HepG2 (cell line): ENCODE data around the gene CENPK. TPM values are rescaled to one million over a fixed set of nuclear protein-coding genes. Genes with fewer than 3 reads are reported as not detected.

Experiments
- ATAC-seq: fragments of 200-7000 bp; cut with Tn5 transposase; 3 replicates; pipeline ENCODE4 v1.9.1; 2020; ENCODE audit warnings: mild to moderate bottlenecking, moderate library complexity
- BruUV-seq: library from RNA; stranded (reverse); fragments of 400-500 nt; replicated peaks from 2 replicates; lab custom pipeline; 2021; lab: Mats Ljungman, UMichigan
- CTCF ChIA-PET: fragments of 300-600 bp; formaldehyde crosslinking; extraction: SDS; loops from one replicate; lab custom pipeline; 2021; ENCODE audit warnings: low total read pairs, inconsistent platforms, low intra/inter-chr PET ratio; lab: Yijun Ruan, JAX
- POLR2A ChIA-PET: fragments of 350-600 bp; sonication (Branson Sonifier 250); formaldehyde crosslinking; loops from one replicate; lab custom pipeline; 2020; ENCODE audit warnings: antibody characterized with exemption, inconsistent platforms; lab: Yijun Ruan, JAX
- DNase-seq: peaks from one replicate; pipeline ENCODE4 v3.0.0-alpha.2; 2015; ENCODE audit warnings: low spot score
- FAIRE-seq: peaks from 3 replicates; lab custom pipeline; 2011; peaks lifted over from hg19 to GRCh38; lab: Jason Lieb, UNC
- H2AFZ ChIP-seq: one replicate; pipeline ENCODE4 v1.6.1; 2011; ENCODE audit warnings: low read length, inconsistent platforms
- H3K27ac ChIP-seq: fragments of 300-600 bp; 3 replicates; pipeline ENCODE4 v1.8.0; 2011; ENCODE audit warnings: mixed run types, mild to moderate bottlenecking, mixed read lengths, low read length, inconsistent platforms; ENCODE audit not compliant: insufficient read depth; ENCODE audit errors: extremely low read length
- H3K27me3 ChIP-seq, 2 experiments: fragments of 200-600 bp in 1 of 2; 2 replicates in 1 of 2; 3 replicates in 1 of 2; pipeline versions ENCODE4 v1.6.0 to v1.8.0; 2011; ENCODE audit warnings: low read length in 2 of 2, mild to moderate bottlenecking in 2 of 2, moderate library complexity in 2 of 2, inconsistent platforms in 1 of 2; ENCODE audit not compliant: insufficient read depth in 2 of 2, control insufficient read depth in 1 of 2
- H3K36me3 ChIP-seq, 2 experiments: fragments of 200-600 bp in 1 of 2; replicated peaks in 1 of 2; 2 replicates in 1 of 2; 3 replicates in 1 of 2; pipeline versions ENCODE4 v1.5.1 to v1.8.0; 2011; ENCODE audit warnings: low read length in 2 of 2, inconsistent platforms in 1 of 2; ENCODE audit not compliant: insufficient read depth in 2 of 2, control insufficient read depth in 1 of 2
- H3K4me1 ChIP-seq: 2 replicates; pipeline ENCODE4 v1.5.1; 2012; ENCODE audit warnings: low read length, inconsistent platforms; ENCODE audit not compliant: insufficient read depth
- H3K4me2 ChIP-seq: 2 replicates; pipeline ENCODE4 v1.6.0; 2011; ENCODE audit warnings: low read depth, low read length, inconsistent platforms
- H3K4me3 ChIP-seq, 3 experiments: fragments of 200-600 bp in 1 of 3; sonication (generic), shearing (Covaris generic) in 1 of 3; replicated peaks in 1 of 3; 2 replicates each; pipeline ENCODE4 v1.5.1; 2011 to 2016; ENCODE audit warnings: low read length in 3 of 3, inconsistent platforms in 2 of 3, low read depth in 2 of 3, mild to moderate bottlenecking in 2 of 3, control low read depth in 1 of 3, mixed read lengths in 1 of 3; ENCODE audit not compliant: insufficient read depth in 1 of 3
- H3K79me2 ChIP-seq: one replicate; pipeline ENCODE4 v1.6.1; 2011; ENCODE audit warnings: low read length, inconsistent platforms; ENCODE audit not compliant: insufficient read depth
- H3K9ac ChIP-seq: 2 replicates; pipeline ENCODE4 v1.6.0; 2011; ENCODE audit warnings: mild to moderate bottlenecking, low read depth, low read length, inconsistent platforms; ENCODE audit not compliant: insufficient read depth
- H3K9me3 ChIP-seq: 2 replicates; pipeline ENCODE4 v1.5.1; 2012; ENCODE audit warnings: mild to moderate bottlenecking, low read length
- H4K20me1 ChIP-seq: 2 replicates; pipeline ENCODE4 v1.6.0; 2011; ENCODE audit warnings: inconsistent platforms, mild to moderate bottlenecking, low read length, moderate library complexity; ENCODE audit not compliant: insufficient read depth
- CBX5 ChIP-seq: sonication (generic); formaldehyde crosslinking; IDR thresholded peaks from 2 replicates; pipeline ENCODE4 v1.4.0; 2020; ENCODE audit warnings: missing genetic modification reagents, borderline replicate concordance
- HNRNPL ChIP-seq: fragments of 200-400 bp; formaldehyde crosslinking; IDR thresholded peaks from 2 replicates; pipeline ENCODE4 v1.6.1; 2017; ENCODE audit warnings: mild to moderate bottlenecking, low read depth, low read length
- NKX3-1 ChIP-seq: sonication (generic); formaldehyde crosslinking; IDR thresholded peaks from 2 replicates; pipeline ENCODE4 v1.5.0; 2020; ENCODE audit warnings: missing genetic modification reagents
- PAWR ChIP-seq: sonication (generic); formaldehyde crosslinking; IDR thresholded peaks from 2 replicates; pipeline ENCODE4 v1.4.0; 2020; ENCODE audit warnings: missing genetic modification reagents, mild to moderate bottlenecking, borderline replicate concordance
- SETDB1 ChIP-seq: sonication (generic); formaldehyde crosslinking; IDR thresholded peaks from 2 replicates; pipeline ENCODE4 v1.5.1; 2020; ENCODE audit warnings: missing genetic modification reagents, mild to moderate bottlenecking, borderline replicate concordance
- ZFYVE20 ChIP-seq: sonication (generic); formaldehyde crosslinking; IDR thresholded peaks from 2 replicates; pipeline ENCODE4 v1.8.0; 2023; ENCODE audit warnings: low read depth, mild to moderate bottlenecking, moderate library complexity, missing genetic modification reagents, borderline replicate concordance
- ZMYM4 ChIP-seq: sonication (generic); formaldehyde crosslinking; IDR thresholded peaks from 2 replicates; pipeline ENCODE4 v1.8.1; 2023; ENCODE audit warnings: mild to moderate bottlenecking, missing genetic modification reagents
- ZNF225 ChIP-seq: sonication (generic); formaldehyde crosslinking; IDR thresholded peaks from 2 replicates; pipeline ENCODE4 v1.4.0; 2020; ENCODE audit warnings: mild to moderate bottlenecking, missing genetic modification reagents
- ZNF614 ChIP-seq: IDR thresholded peaks from 2 replicates; pipeline ENCODE4 v1.6.1; 2018; ENCODE audit warnings: missing biosample characterization, missing genetic modification reagents, inconsistent platforms, borderline replicate concordance
- ZNF780A ChIP-seq: sonication (generic); formaldehyde crosslinking; IDR thresholded peaks from 2 replicates; pipeline ENCODE4 v1.8.0; 2022; ENCODE audit warnings: mild to moderate bottlenecking, missing genetic modification reagents, moderate library complexity
- ZNF816 ChIP-seq: sonication (generic); formaldehyde crosslinking; IDR thresholded peaks from 2 replicates; pipeline ENCODE4 v1.8.0; 2022; ENCODE audit warnings: missing genetic modification reagents, mild to moderate bottlenecking, borderline replicate concordance
- ZSCAN12 ChIP-seq: sonication (generic); formaldehyde crosslinking; IDR thresholded peaks from 2 replicates; pipeline ENCODE4 v1.9.0; 2021; ENCODE audit warnings: mild to moderate bottlenecking, missing genetic modification reagents
- ZSCAN25 ChIP-seq: sonication (generic); formaldehyde crosslinking; IDR thresholded peaks from 2 replicates; pipeline ENCODE4 v1.8.0; 2022; ENCODE audit warnings: mild to moderate bottlenecking, missing genetic modification reagents
- WGBS: methylation state at CpG from one replicate; pipeline ENCODE4 v1.1.6; 2017; ENCODE audit warnings: low lambda C conversion rate; 5-methylcytosine and 5-hydroxymethylcytosine counted together
- in situ Hi-C: cut with HindIII; loops from 2 replicates; pipeline ENCODE4 v1.10.0; 2017; ENCODE audit warnings: low pct_unique_long_range_greater_than_20kb; ENCODE audit not compliant: extremely low pct_ligation_motif_present
- intact Hi-C: fragments of 100-400 bp; cut with micrococcal nuclease; formaldehyde crosslinking; loops from one replicate; pipeline ENCODE4 v1.10.0; 2022; ENCODE audit not compliant: unreplicated experiment
- polyA plus RNA-seq, 8 experiments: library from polyadenylated mRNA; depleted of rRNA in 3 of 8; stranded (reverse) in 7 of 8; unstranded in 1 of 8; fragments of >200 nt; fragmentation: Illumina TruSeq in 4 of 8; extraction: Trizol in 4 of 8; gene quantifications; 2 replicates each; pipeline versions ENCODE4 v1.2.1 to v1.2.3, GENCODE V29; 2011 to 2016; ENCODE audit warnings: low read depth in 4 of 8, missing spikeins in 1 of 8, mixed read lengths in 1 of 8; ENCODE audit not compliant: insufficient read depth in 1 of 8
- total RNA-seq, 5 experiments: library from RNA; depleted of rRNA; stranded (reverse); fragments of >200 nt; fragmentation: Illumina TruSeq; extraction: Trizol; gene quantifications; 2 replicates each; pipeline ENCODE4 v1.2.3, GENCODE V29; 2016; ENCODE audit warnings: low read depth in 1 of 5
- TF ChIP-seq, protein P1 (sequence below): sonication (generic); formaldehyde crosslinking; IDR thresholded peaks from 2 replicates; pipeline ENCODE4 v1.8.1; 2022; ENCODE audit warnings: low read depth, mild to moderate bottlenecking, missing genetic modification reagents

Gene CENPK
- total and polyA plus RNA-seq, 2 of the 13 experiments (the other 11 are each of a cell fraction or from before 2014, with no cell fraction given), result 14.3 to 54.4 TPM

GRCh38 chr5:65553941-65554340, 9.0 kb downstream of the CENPK start:
- BruUV-seq, result no TSS peak
- H4K20me1 ChIP-seq, result no peaks in the 10 kb centered on the region
- in situ Hi-C loops (no loop called here), intact Hi-C loops (no loop called here)
- POLR2A ChIA-PET, result no interaction called here
- H3K9ac ChIP-seq, result no peak overlapping the region
- H3K27me3 ChIP-seq, result no peaks in the 10 kb centered on the region
- H3K36me3 ChIP-seq, result peaks cover 2 to 14% of the 10 kb centered on the region in 2 experiments; a peak in 4 of 5 replicates
- ATAC-seq (no peak), FAIRE-seq (no peak), DNase-seq (no peak)
- CTCF ChIA-PET, result no interaction called here
- no peak overlapping the region for H2AFZ ChIP-seq
- WGBS, result 76% methylated on average over 5 of the region's 5 CpGs
- H3K4me3 ChIP-seq, result no peak overlapping the region
- no peak overlapping the region for H3K4me2 ChIP-seq
- peaks cover 22% of the 10 kb centered on the region for H3K4me1 ChIP-seq
- no peak for TF ChIP-seq ZNF614 (CRISPR knock-in tag)
- TF ChIP-seq NKX3-1 (CRISPR knock-in tag), result no peak
- TF ChIP-seq HNRNPL, result no peak
- TF ChIP-seq ZMYM4 (CRISPR knock-in tag), result no peak
- no peak for TF ChIP-seq SETDB1 (CRISPR knock-in tag)
- no peak overlapping the region for H3K27ac ChIP-seq
- no peaks in the 10 kb centered on the region for H3K79me2 ChIP-seq
- H3K9me3 ChIP-seq, result no peaks in the 10 kb centered on the region

DNA sequence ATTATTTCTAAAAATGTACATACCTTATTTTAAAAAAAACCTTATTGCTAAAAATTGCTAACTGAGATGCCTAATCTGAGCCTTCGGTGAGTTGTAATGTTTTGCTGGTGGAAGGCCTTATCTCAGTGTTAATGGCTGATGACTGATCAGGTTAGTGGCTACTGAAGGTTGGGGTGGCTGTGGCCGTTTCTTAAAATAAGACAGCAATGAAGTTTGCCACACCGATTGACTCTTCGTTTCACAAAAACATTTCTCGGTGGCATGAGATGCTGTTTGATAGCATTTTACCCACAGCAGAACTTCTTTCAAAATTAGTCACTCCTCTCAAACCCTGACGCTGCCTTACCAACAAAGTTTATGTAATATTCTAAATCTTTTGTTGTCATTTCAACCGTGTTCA, 14.7 kb downstream of the CENPK start:
- no peak overlapping the region for H3K9ac ChIP-seq
- FAIRE-seq, result no peak
- H3K9me3 ChIP-seq, result no peaks in the 10 kb centered on the region
- H3K4me2 ChIP-seq, result no peak overlapping the region
- H3K4me3 ChIP-seq, result no peak overlapping the region
- POLR2A ChIA-PET, result no interaction called here
- in situ Hi-C loops (no loop called here), intact Hi-C loops (no loop called here)
- ATAC-seq, result no peak
- CTCF ChIA-PET, result no interaction called here
- DNase-seq, result no peak
- peaks cover 1 to 20% of the 10 kb centered on the region in 2 experiments; a peak in 3 of 5 replicates for H3K36me3 ChIP-seq
- no peak overlapping the region for H3K27ac ChIP-seq
- H2AFZ ChIP-seq, result no peak overlapping the region
- WGBS, result 98% methylated on average over 7 of the region's 7 CpGs
- no peaks in the 10 kb centered on the region for H3K27me3 ChIP-seq
- BruUV-seq, result no TSS peak
- H4K20me1 ChIP-seq, result no peaks in the 10 kb centered on the region
- H3K4me1 ChIP-seq, result no peaks in the 10 kb centered on the region
- H3K79me2 ChIP-seq, result no peaks in the 10 kb centered on the region
- no peak for TF ChIP-seq ZSCAN25 (CRISPR knock-in tag)
- no peak for TF ChIP-seq ZNF225 (CRISPR knock-in tag)
- no peak for TF ChIP-seq PAWR (CRISPR knock-in tag)
- TF ChIP-seq ZFYVE20 (CRISPR knock-in tag), result no peak
- no peak for TF ChIP-seq ZSCAN12 (CRISPR knock-in tag)
- TF ChIP-seq ZNF816 (CRISPR knock-in tag), result no peak
- TF ChIP-seq ZNF780A (CRISPR knock-in tag), result no peak
- TF ChIP-seq, protein P1, sequence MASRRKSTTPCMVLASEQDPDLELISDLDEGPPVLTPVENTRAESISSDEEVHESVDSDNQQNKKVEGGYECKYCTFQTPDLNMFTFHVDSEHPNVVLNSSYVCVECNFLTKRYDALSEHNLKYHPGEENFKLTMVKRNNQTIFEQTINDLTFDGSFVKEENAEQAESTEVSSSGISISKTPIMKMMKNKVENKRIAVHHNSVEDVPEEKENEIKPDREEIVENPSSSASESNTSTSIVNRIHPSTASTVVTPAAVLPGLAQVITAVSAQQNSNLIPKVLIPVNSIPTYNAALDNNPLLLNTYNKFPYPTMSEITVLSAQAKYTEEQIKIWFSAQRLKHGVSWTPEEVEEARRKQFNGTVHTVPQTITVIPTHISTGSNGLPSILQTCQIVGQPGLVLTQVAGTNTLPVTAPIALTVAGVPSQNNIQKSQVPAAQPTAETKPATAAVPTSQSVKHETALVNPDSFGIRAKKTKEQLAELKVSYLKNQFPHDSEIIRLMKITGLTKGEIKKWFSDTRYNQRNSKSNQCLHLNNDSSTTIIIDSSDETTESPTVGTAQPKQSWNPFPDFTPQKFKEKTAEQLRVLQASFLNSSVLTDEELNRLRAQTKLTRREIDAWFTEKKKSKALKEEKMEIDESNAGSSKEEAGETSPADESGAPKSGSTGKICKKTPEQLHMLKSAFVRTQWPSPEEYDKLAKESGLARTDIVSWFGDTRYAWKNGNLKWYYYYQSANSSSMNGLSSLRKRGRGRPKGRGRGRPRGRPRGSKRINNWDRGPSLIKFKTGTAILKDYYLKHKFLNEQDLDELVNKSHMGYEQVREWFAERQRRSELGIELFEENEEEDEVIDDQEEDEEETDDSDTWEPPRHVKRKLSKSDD (CRISPR knock-in tag), result no peak
- TF ChIP-seq CBX5, result no peak
